ENCODE measurements around the gene SLC9A1. TPM values are rescaled to one million over a fixed set of nuclear protein-coding genes. Genes with fewer than 3 reads are reported as not detected.
A peak's percentile ranks its signal among the peaks of the same experiment; 100 is the strongest.

Gene SLC9A1
- total RNA-seq, 2 donors from 2014 or later = 22.9 to 30.4 TPM

DNA sequence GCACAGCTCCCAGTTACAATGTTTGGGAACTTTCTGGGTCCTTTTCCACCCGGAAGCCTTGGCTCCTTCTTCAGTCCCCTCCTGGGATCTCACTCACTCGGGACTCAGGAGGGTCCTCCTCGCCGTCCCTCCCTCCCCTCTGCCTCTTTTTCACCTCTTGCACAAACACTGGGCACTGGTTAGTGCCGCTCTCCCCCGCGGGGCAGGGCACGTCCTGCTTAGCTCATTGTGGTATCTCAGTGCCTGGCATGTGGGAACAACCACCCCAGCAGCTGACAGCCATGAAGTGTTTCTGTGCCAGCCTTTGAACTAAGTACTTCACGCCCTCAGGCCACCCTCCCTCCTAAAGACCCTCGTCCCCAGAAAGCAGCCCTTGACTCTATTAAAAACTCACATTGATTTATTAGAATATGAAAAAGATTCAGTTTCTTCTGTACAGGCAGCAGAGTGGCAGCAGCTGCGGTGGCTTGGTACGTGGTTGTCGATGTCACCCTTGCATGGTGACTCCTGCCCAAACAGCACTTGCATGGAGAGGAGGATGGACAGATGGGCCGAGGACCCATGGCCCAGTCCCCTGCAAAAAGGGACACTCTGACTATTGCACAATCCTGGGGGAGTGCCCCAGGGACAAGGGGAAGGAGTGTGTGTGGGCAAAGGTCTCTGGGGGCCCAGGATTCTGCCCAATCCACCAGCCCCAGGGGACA, 56.3 kb downstream of the SLC9A1 start:
- intact Hi-C loops (cut with DNase I) = loop anchor here (2.0 to 10.0 kb wide), 2 partner anchors 54 to 134 kb away; partner anchors contain the start of gene KDF1
- peaks cover 6% of the 10 kb centered on the region for H3K4me1 ChIP-seq (replicated peaks)
- H3K27me3 ChIP-seq (replicated peaks; ENCODE audit: insufficient read depth) = no peaks in the 10 kb centered on the region
- 38% methylated on average over 14 of the region's 14 CpGs for WGBS
- no peak for TF ChIP-seq POLR2A (IDR thresholded peaks at IDR 0.05)
- no peak for TF ChIP-seq POLR2AphosphoS5 (IDR thresholded peaks at IDR 0.05)
- no peak for TF ChIP-seq CTCF (IDR thresholded peaks at IDR 0.05)
- H3K4me3 ChIP-seq = no peak overlapping the region
- no peaks in the 10 kb centered on the region for H3K9me3 ChIP-seq
- H3K36me3 ChIP-seq = no peaks in the 10 kb centered on the region
- DNase-seq (ENCODE audit: low spot score) = no peak
- H3K27ac ChIP-seq = peak overlapping the region; percentile 46 to 47

DNA sequence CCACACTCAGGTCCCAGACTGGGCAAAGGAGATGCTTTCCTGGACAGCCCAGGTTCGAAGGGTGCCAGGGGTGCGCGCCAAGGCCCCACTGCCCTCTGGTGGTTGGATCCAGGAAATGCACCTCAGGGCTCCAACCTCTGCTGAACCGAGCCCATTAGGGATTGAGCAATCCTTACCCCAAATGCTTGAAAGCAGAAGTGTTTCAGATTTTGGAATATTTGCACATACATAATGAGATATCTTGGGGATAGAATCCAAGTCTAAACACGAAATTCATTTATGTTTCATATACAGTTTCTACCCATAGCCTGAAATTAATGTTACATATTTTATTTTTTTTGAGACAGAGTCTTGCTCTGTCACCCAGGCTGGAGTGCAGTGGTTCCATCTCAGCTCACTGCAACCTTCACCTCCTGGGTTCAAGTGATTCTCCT, 57.4 kb downstream of the SLC9A1 start:
- WGBS = 4% methylated on average over 5 of the region's 5 CpGs

DNA sequence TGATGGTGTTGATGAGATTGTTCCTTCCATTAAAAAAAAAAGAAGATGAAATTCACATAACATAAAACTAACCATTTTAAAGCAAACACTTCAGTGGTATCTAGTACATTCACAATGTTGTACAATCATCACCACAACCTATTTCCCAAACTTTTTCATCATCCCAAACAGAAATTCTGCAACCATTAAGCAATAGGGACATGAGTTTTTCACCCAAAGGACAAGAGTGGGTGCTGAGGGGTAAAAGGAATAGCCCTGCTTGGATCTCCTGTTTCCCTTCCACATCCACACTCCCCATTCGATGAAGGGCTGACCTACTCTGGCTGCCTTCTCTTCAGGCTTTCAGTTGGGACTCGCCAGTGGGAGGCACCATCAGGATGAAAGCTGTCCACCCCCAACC, 59.3 kb downstream of the SLC9A1 start:
- TF ChIP-seq CTCF (IDR thresholded peaks at IDR 0.05) = no peak
- no peak for TF ChIP-seq POLR2A (IDR thresholded peaks at IDR 0.05)
- TF ChIP-seq POLR2AphosphoS5 (IDR thresholded peaks at IDR 0.05) = no peak
- no peak overlapping the region for H3K27ac ChIP-seq
- 93% methylated on average over 2 of the region's 2 CpGs for WGBS
- peaks cover 6% of the 10 kb centered on the region for H3K4me1 ChIP-seq (replicated peaks)
- no peaks in the 10 kb centered on the region for H3K9me3 ChIP-seq
- H3K4me3 ChIP-seq = no peak overlapping the region
- no peaks in the 10 kb centered on the region for H3K27me3 ChIP-seq (replicated peaks; ENCODE audit: insufficient read depth)
- no peak for DNase-seq (ENCODE audit: low spot score)
- no peaks in the 10 kb centered on the region for H3K36me3 ChIP-seq
- intact Hi-C loops (cut with DNase I) = loop anchor here (10.0 kb wide), 1 partner anchor 131 kb away; the partner anchor contains the start of gene KDF1

More for the DNA sequence above, 57.4 kb downstream of the SLC9A1 start:
- H3K36me3 ChIP-seq = no peaks in the 10 kb centered on the region
- H3K27me3 ChIP-seq (replicated peaks; ENCODE audit: insufficient read depth) = no peaks in the 10 kb centered on the region
- H3K4me1 ChIP-seq (replicated peaks) = peaks cover 6% of the 10 kb centered on the region
- no peak overlapping the region for H3K27ac ChIP-seq
- H3K9me3 ChIP-seq = no peaks in the 10 kb centered on the region
- TF ChIP-seq POLR2A (IDR thresholded peaks at IDR 0.05) = no peak
- TF ChIP-seq POLR2AphosphoS5 (IDR thresholded peaks at IDR 0.05) = peak; percentile 71
- peak; percentile 92 to 98 (median 94) for TF ChIP-seq CTCF (IDR thresholded peaks at IDR 0.05)
- peak; percentile 74 for DNase-seq (ENCODE audit: low spot score)
- H3K4me3 ChIP-seq = no peak overlapping the region
- intact Hi-C loops (cut with DNase I) = loop anchor here (2.0 to 10.0 kb wide), 2 partner anchors 101 to 133 kb away; partner anchors contain the start of gene KDF1

DNA sequence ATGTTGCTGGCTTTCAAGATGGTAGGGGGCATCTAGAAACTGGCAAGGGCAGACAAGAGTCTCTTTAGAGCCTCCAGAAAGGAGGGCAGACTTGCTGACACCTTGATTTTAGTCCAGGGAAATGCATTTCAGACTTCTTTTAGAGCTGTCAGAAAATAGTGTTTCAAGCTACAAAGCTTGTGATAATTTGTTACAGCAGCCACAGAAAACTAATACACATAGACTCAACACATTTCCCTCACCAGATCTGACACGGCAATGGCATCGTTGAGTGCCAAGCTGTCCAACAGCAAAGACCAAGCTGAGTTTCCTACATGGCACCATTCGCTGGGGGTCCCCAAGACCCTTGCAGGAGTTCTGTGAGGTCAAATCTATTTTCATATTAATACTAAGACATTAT, 62.0 kb downstream of the SLC9A1 start:
- H3K4me1 ChIP-seq (replicated peaks) = no peaks in the 10 kb centered on the region
- DNase-seq (ENCODE audit: low spot score) = no peak
- no peaks in the 10 kb centered on the region for H3K36me3 ChIP-seq
- intact Hi-C loops (cut with DNase I) = loop anchor here (10.0 kb wide), 1 partner anchor 128 kb away; the partner anchor contains the start of gene KDF1
- no peak overlapping the region for H3K27ac ChIP-seq
- 96% methylated on average over 3 of the region's 3 CpGs for WGBS
- TF ChIP-seq POLR2A (IDR thresholded peaks at IDR 0.05) = no peak
- no peak for TF ChIP-seq POLR2AphosphoS5 (IDR thresholded peaks at IDR 0.05)
- no peak for TF ChIP-seq CTCF (IDR thresholded peaks at IDR 0.05)
- no peak overlapping the region for H3K4me3 ChIP-seq
- no peaks in the 10 kb centered on the region for H3K9me3 ChIP-seq
- H3K27me3 ChIP-seq (replicated peaks; ENCODE audit: insufficient read depth) = no peaks in the 10 kb centered on the region

DNA sequence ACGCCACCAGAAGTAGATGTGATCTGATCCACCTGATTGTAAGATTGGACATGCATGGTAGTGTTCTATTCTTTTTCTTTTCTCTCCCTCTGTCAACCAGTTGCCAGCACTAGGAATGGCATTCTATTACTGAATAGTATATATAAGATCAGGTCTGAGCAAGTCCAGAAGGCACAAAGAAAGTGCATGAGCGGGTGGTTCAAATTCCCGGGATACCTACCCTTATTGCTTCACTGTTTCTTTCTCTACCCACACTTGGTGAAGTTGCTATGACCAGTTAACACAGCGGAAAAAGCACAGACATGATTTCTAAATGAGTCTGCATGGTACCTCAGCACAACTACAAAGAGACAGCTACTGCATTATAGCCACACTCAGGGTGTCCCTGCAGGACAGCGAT, 64.0 kb downstream of the SLC9A1 start:
- Histone ChIP-seq H3K36me3 (no peaks in the 10 kb centered on the region), H3K4me3 (no peak overlapping the region), H3K9me3 (no peaks in the 10 kb centered on the region), H3K27ac (no peak overlapping the region), H3K4me1 (replicated peaks) (no peaks in the 10 kb centered on the region), H3K27me3 (replicated peaks; ENCODE audit: insufficient read depth) (no peaks in the 10 kb centered on the region)
- intact Hi-C loops (cut with DNase I) = loop anchor here (10.0 kb wide), 1 partner anchor 126 kb away; the partner anchor contains the start of gene KDF1
- DNase-seq (ENCODE audit: low spot score) = no peak
- TF ChIP-seq CTCF (IDR thresholded peaks at IDR 0.05) (no peak), POLR2AphosphoS5 (IDR thresholded peaks at IDR 0.05) (no peak), POLR2A (IDR thresholded peaks at IDR 0.05) (no peak)
- 60% methylated on average over 5 of the region's 5 CpGs for WGBS
